WTC11 (cell line): ENCODE results near the gene FHOD1. TPM values are rescaled to one million over a fixed set of nuclear protein-coding genes. Genes with fewer than 3 reads are reported as not detected.

Source experiments
- ATAC-seq: fragments of 200-7000 bp; cut with Tn5 transposase; 2 replicates; pipeline ENCODE4 v1.10.0; 2021; ENCODE audit warnings: mild to moderate bottlenecking, moderate library complexity
- CTCF ChIA-PET: fragments of 300-600 bp; sonication (Branson Sonifier 250); formaldehyde crosslinking; loops from one replicate; lab custom pipeline; 2021; ENCODE audit warnings: antibody characterized with exemption; lab: Charles Lee
- POLR2A ChIA-PET: fragments of 350-600 bp; sonication (Branson Sonifier 250); formaldehyde crosslinking; loops from one replicate; lab custom pipeline; 2021; ENCODE audit warnings: antibody characterized with exemption; lab: Charles Lee
- DNase-seq: peaks from one replicate; pipeline ENCODE4 v3.0.0; 2021; ENCODE audit warnings: low spot score
- H3K27ac Mint-ChIP-seq: 2 replicates; pipeline ENCODE4 v1.8.0; 2021; ENCODE audit warnings: mixed read lengths
- H3K27me3 Mint-ChIP-seq: 2 replicates; pipeline ENCODE4 v1.8.0; 2021; ENCODE audit warnings: low read depth, mild to moderate bottlenecking, moderate library complexity, mixed read lengths
- H3K36me3 Mint-ChIP-seq: 2 replicates; pipeline ENCODE4 v1.8.0; 2021; ENCODE audit warnings: mixed read lengths
- H3K4me1 Mint-ChIP-seq: 2 replicates; pipeline ENCODE4 v1.8.0; 2022; ENCODE audit warnings: mixed read lengths
- H3K4me3 Mint-ChIP-seq: 2 replicates; pipeline ENCODE4 v1.8.0; 2021; ENCODE audit warnings: mild to moderate bottlenecking, moderate library complexity, mixed read lengths
- H3K9me3 Mint-ChIP-seq: 2 replicates; pipeline ENCODE4 v1.8.0; 2021; ENCODE audit warnings: mixed read lengths
- ATF1 ChIP-seq: sonication (generic); formaldehyde crosslinking; IDR thresholded peaks from 2 replicates; pipeline ENCODE4 v1.8.1; 2023; ENCODE audit warnings: mild to moderate bottlenecking, moderate library complexity, missing genetic modification reagents
- CBFB ChIP-seq: sonication (generic); formaldehyde crosslinking; IDR thresholded peaks from 2 replicates; pipeline ENCODE4 v1.8.1; 2022; ENCODE audit warnings: mild to moderate bottlenecking, low read depth, missing genetic modification reagents
- EMX1 ChIP-seq: fragments of 250-450 bp; sonication (Bioruptor Pico); IDR thresholded peaks from 2 replicates; pipeline ENCODE4 v1.8.0; 2021; ENCODE audit warnings: mild to moderate bottlenecking
- FOXJ3 ChIP-seq: sonication (generic); formaldehyde crosslinking; IDR thresholded peaks from 2 replicates; pipeline ENCODE4 v1.9.0; 2021; ENCODE audit warnings: missing genetic modification reagents, mild to moderate bottlenecking, borderline replicate concordance
- FOXK1 ChIP-seq: sonication (generic); formaldehyde crosslinking; IDR thresholded peaks from 2 replicates; pipeline ENCODE4 v1.8.0; 2022; ENCODE audit warnings: mild to moderate bottlenecking, moderate library complexity, missing genetic modification reagents
- MYBL2 ChIP-seq: sonication (generic); formaldehyde crosslinking; IDR thresholded peaks from 2 replicates; pipeline ENCODE4 v1.8.1; 2023; ENCODE audit warnings: mild to moderate bottlenecking, moderate library complexity, missing genetic modification reagents
- NFYB ChIP-seq: sonication (generic); formaldehyde crosslinking; conservative IDR thresholded peaks from 2 replicates; pipeline ENCODE4 v1.8.0; 2022; ENCODE audit warnings: low read depth, missing genetic modification reagents
- NR2C2 ChIP-seq: sonication (generic); formaldehyde crosslinking; IDR thresholded peaks from 2 replicates; pipeline ENCODE4 v1.8.0; 2022; ENCODE audit warnings: mild to moderate bottlenecking, missing genetic modification reagents
- NR3C1 ChIP-seq: sonication (generic); formaldehyde crosslinking; conservative IDR thresholded peaks from 2 replicates; pipeline ENCODE4 v1.8.1; 2023; ENCODE audit warnings: low read depth, mild to moderate bottlenecking, missing genetic modification reagents
- OVOL2 ChIP-seq: fragments of 250-450 bp; sonication (Bioruptor Pico); IDR thresholded peaks from 2 replicates; pipeline ENCODE4 v1.9.0; 2021; ENCODE audit warnings: mild to moderate bottlenecking, borderline replicate concordance
- PRRX2 ChIP-seq: fragments of 250-450 bp; sonication (Bioruptor Pico); IDR thresholded peaks from 2 replicates; pipeline ENCODE4 v1.8.0; 2021; ENCODE audit warnings: mild to moderate bottlenecking
- RORB ChIP-seq: fragments of 250-450 bp; sonication (Bioruptor Pico); IDR thresholded peaks from 2 replicates; pipeline ENCODE4 v1.9.0; 2021; ENCODE audit warnings: mild to moderate bottlenecking
- TEAD4 ChIP-seq: sonication (generic); formaldehyde crosslinking; IDR thresholded peaks from 2 replicates; pipeline ENCODE4 v1.8.0; 2022; ENCODE audit warnings: mild to moderate bottlenecking, missing genetic modification reagents
- ZBTB21 ChIP-seq: sonication (generic); formaldehyde crosslinking; IDR thresholded peaks from 2 replicates; pipeline ENCODE4 v1.8.1; 2023; ENCODE audit warnings: mild to moderate bottlenecking, missing genetic modification reagents, borderline replicate concordance
- total RNA-seq: library from RNA; stranded (reverse); gene quantifications from 3 replicates; pipeline ENCODE4 v1.2.3, GENCODE V29; 2021
- TF ChIP-seq, protein P1 (sequence below): sonication (generic); formaldehyde crosslinking; IDR thresholded peaks from 2 replicates; pipeline ENCODE4 v1.8.0; 2023; ENCODE audit warnings: mild to moderate bottlenecking, missing genetic modification reagents
- TF ChIP-seq, protein P2 (sequence below): fragments of 250-450 bp; sonication (Bioruptor Pico); IDR thresholded peaks from 2 replicates; pipeline ENCODE4 v1.9.0; 2021; ENCODE audit warnings: mild to moderate bottlenecking, borderline replicate concordance
- TF ChIP-seq, protein P3 (sequence below): sonication (generic); formaldehyde crosslinking; IDR thresholded peaks from 2 replicates; pipeline ENCODE4 v1.8.0; 2022; ENCODE audit warnings: missing genetic modification reagents

Gene FHOD1
- total RNA-seq, 1 experiment from 2014 or later: 81.3 TPM

DNA sequence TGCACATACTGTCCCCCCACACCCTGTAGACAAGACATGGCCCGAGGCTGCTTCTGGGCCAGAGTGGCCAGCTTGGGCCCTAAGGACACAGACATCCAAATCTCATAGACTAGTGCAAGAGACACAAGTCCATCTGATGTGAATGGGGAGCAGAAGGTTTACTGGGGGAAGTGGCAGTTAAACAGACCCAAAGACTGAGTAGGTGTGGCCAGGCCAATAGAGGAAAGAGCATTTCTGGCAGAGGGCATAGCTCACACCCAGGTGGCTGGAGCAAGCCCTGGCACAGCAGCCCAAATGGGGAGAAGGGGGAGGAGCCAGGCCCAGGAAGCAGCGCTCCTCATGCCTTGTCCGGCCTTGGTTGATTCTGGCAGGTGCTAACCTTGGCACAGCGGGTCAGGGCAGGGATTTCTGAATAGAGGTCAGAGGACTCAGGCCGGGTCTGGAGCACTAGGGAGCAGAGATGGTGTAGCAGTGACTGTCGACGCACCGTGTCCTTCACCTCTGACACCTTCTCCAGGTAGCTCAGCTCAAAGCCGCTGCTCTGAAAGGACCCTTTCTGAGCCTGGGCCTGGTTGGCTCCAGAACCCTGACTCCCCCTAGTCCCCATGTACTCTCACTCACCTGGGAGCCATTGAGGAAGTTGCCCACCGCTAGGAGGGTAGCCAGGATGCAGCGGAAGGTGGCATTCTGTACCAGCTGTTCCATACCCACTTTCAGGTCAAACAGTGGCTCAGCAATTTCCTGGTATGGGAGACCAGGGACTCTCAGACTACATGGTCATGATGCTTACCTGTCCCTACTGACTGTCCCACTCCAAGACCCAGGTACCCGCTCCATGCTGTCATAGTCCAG is 16.2 kb downstream of the FHOD1 start:
- no peak for DNase-seq
- POLR2A ChIA-PET: no interaction called here
- no peak for TF ChIP-seq NR2C2
- TF ChIP-seq FOXJ3 (CRISPR knock-in tag): no peak
- no peak for TF ChIP-seq NR3C1 (CRISPR knock-in tag)
- no peak for TF ChIP-seq FOXK1 (CRISPR knock-in tag)
- TF ChIP-seq NFYB (CRISPR knock-in tag): no peak
- no peak for TF ChIP-seq EMX1 (CRISPR knock-in tag)
- no peak for TF ChIP-seq OVOL2 (CRISPR knock-in tag)
- TF ChIP-seq CBFB (CRISPR knock-in tag): no peak
- TF ChIP-seq TEAD4: no peak
- TF ChIP-seq, protein P1, sequence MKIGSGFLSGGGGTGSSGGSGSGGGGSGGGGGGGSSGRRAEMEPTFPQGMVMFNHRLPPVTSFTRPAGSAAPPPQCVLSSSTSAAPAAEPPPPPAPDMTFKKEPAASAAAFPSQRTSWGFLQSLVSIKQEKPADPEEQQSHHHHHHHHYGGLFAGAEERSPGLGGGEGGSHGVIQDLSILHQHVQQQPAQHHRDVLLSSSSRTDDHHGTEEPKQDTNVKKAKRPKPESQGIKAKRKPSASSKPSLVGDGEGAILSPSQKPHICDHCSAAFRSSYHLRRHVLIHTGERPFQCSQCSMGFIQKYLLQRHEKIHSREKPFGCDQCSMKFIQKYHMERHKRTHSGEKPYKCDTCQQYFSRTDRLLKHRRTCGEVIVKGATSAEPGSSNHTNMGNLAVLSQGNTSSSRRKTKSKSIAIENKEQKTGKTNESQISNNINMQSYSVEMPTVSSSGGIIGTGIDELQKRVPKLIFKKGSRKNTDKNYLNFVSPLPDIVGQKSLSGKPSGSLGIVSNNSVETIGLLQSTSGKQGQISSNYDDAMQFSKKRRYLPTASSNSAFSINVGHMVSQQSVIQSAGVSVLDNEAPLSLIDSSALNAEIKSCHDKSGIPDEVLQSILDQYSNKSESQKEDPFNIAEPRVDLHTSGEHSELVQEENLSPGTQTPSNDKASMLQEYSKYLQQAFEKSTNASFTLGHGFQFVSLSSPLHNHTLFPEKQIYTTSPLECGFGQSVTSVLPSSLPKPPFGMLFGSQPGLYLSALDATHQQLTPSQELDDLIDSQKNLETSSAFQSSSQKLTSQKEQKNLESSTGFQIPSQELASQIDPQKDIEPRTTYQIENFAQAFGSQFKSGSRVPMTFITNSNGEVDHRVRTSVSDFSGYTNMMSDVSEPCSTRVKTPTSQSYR (CRISPR knock-in tag): no peak
- TF ChIP-seq, protein P2, sequence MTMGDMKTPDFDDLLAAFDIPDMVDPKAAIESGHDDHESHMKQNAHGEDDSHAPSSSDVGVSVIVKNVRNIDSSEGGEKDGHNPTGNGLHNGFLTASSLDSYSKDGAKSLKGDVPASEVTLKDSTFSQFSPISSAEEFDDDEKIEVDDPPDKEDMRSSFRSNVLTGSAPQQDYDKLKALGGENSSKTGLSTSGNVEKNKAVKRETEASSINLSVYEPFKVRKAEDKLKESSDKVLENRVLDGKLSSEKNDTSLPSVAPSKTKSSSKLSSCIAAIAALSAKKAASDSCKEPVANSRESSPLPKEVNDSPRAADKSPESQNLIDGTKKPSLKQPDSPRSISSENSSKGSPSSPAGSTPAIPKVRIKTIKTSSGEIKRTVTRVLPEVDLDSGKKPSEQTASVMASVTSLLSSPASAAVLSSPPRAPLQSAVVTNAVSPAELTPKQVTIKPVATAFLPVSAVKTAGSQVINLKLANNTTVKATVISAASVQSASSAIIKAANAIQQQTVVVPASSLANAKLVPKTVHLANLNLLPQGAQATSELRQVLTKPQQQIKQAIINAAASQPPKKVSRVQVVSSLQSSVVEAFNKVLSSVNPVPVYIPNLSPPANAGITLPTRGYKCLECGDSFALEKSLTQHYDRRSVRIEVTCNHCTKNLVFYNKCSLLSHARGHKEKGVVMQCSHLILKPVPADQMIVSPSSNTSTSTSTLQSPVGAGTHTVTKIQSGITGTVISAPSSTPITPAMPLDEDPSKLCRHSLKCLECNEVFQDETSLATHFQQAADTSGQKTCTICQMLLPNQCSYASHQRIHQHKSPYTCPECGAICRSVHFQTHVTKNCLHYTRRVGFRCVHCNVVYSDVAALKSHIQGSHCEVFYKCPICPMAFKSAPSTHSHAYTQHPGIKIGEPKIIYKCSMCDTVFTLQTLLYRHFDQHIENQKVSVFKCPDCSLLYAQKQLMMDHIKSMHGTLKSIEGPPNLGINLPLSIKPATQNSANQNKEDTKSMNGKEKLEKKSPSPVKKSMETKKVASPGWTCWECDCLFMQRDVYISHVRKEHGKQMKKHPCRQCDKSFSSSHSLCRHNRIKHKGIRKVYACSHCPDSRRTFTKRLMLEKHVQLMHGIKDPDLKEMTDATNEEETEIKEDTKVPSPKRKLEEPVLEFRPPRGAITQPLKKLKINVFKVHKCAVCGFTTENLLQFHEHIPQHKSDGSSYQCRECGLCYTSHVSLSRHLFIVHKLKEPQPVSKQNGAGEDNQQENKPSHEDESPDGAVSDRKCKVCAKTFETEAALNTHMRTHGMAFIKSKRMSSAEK (CRISPR knock-in tag): no peak
- TF ChIP-seq, all 79 proteins: peak for 0
- CTCF ChIA-PET: interaction anchor here (3.7 kb wide), 1 partner anchor 15 kb away, joined by 15 read pairs; the partner anchor contains the start of gene FHOD1
- Mint-ChIP-seq H3K9me3 (no peaks in the 10 kb centered on the region), H3K27ac (no peak overlapping the region), H3K36me3 (peaks cover 37% of the 10 kb centered on the region), H3K4me3 (no peak overlapping the region), H3K4me1 (peaks cover 11% of the 10 kb centered on the region), H3K27me3 (no peaks in the 10 kb centered on the region)
- no peak for ATAC-seq

DNA sequence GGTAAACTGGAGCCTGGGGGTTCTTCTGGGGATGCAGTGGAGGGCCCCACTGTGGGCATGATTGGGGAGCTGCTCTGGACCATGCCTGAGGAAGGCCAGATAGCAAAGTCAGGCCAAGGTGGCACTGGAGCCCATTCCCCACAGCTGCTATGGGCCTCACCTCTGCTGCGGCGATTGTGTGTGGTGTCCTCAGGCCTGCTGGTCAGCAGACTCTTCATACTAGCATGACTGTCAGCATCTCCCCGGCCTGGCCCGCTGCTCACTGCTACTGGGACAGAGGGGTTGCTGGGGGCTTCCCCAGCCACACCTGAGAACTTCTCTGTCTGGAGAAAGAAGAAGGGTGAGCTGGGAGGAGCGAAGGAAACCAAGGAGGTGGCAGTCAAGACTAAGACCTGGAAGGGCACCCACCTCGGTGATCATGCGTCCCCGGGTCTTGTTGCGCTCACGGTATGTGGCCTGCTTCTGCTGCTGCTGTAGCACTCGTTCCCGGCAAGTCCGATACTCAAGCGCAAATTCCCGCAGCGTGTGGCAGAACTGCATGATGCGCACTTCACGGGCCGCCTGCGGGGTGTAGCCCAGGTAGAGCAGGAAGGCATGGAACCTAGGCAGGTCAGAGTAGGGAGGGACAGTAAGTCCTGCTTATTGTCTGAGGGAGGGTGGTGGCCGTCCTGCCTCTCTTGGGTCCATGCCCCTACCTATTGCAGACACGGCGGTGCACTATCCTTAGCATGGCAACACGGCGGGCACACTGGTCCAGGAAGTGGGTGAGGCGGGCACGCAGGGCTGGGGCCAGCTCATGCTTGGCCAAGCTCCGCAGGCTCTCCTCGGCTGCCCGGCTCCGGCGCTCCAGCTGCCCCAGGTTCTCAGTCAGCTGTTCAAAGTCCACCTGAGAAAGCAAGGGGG is 17.1 kb downstream of the FHOD1 start:
- Mint-ChIP-seq H3K27ac (no peak overlapping the region), H3K9me3 (no peaks in the 10 kb centered on the region), H3K36me3 (peaks cover 36% of the 10 kb centered on the region), H3K27me3 (peaks cover 7% of the 10 kb centered on the region), H3K4me1 (peaks cover 15% of the 10 kb centered on the region), H3K4me3 (no peak overlapping the region)
- ChIA-PET CTCF (interaction anchor here (3.7 kb wide), 1 partner anchor 16 kb away, joined by 15 read pairs; the partner anchor contains the start of gene FHOD1), POLR2A (interaction anchor here (0.6 kb wide), 2 partner anchors 17 to 177 kb away, joined by 3 to 4 read pairs; partner anchors contain the start of gene FHOD1)
- DNase-seq (no peak), ATAC-seq (no peak)
- TF ChIP-seq ATF1 (no peak), RORB (CRISPR knock-in tag) (no peak), PRRX2 (no peak), NR3C1 (CRISPR knock-in tag) (no peak), NFYB (CRISPR knock-in tag) (no peak), MYBL2 (CRISPR knock-in tag) (no peak), ZBTB21 (CRISPR knock-in tag) (no peak)
- TF ChIP-seq, protein P1 (CRISPR knock-in tag): no peak
- TF ChIP-seq, protein P3, sequence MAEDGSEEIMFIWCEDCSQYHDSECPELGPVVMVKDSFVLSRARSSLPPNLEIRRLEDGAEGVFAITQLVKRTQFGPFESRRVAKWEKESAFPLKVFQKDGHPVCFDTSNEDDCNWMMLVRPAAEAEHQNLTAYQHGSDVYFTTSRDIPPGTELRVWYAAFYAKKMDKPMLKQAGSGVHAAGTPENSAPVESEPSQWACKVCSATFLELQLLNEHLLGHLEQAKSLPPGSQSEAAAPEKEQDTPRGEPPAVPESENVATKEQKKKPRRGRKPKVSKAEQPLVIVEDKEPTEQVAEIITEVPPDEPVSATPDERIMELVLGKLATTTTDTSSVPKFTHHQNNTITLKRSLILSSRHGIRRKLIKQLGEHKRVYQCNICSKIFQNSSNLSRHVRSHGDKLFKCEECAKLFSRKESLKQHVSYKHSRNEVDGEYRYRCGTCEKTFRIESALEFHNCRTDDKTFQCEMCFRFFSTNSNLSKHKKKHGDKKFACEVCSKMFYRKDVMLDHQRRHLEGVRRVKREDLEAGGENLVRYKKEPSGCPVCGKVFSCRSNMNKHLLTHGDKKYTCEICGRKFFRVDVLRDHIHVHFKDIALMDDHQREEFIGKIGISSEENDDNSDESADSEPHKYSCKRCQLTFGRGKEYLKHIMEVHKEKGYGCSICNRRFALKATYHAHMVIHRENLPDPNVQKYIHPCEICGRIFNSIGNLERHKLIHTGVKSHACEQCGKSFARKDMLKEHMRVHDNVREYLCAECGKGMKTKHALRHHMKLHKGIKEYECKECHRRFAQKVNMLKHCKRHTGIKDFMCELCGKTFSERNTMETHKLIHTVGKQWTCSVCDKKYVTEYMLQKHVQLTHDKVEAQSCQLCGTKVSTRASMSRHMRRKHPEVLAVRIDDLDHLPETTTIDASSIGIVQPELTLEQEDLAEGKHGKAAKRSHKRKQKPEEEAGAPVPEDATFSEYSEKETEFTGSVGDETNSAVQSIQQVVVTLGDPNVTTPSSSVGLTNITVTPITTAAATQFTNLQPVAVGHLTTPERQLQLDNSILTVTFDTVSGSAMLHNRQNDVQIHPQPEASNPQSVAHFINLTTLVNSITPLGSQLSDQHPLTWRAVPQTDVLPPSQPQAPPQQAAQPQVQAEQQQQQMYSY (CRISPR knock-in tag): no peak
